Activated T-cell treated with anti-CD3 and anti-CD28 coated beads, Interleukin-2, amount 50 U/mL, for 1 hour (primary cell): Measurements from ENCODE around the gene CDR2.
"Not testable (repeated sequence)": the region's sequence is repeated elsewhere in the genome, so short reads cannot be mapped to it uniquely, and the experiment has no call there.

Experiments
- DNase-seq: peaks from one replicate; pipeline ENCODE4 v3.0.0-alpha.2; 2020

Gene CDR2

DNA sequence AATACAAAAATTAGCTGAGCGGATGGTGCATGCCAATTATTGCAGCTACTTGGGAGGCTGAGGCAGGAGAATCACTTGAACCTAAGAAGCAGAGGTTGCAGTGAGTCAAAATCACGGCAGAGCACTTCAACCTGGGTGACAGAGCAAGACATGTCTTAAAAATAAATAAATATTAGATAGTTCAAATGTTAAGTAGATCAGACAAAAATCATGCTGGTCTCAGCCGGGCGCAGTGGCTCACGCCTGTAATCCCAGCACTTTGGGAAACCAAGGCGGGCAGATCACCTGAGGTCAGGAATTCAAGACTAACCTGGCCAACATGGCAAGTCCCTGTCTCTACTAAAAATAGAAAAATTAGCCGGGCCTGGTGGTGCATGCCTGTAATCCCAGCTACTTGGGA, 73.0 kb downstream of the CDR2 start:
- DNase-seq: not testable (repeated sequence)

DNA sequence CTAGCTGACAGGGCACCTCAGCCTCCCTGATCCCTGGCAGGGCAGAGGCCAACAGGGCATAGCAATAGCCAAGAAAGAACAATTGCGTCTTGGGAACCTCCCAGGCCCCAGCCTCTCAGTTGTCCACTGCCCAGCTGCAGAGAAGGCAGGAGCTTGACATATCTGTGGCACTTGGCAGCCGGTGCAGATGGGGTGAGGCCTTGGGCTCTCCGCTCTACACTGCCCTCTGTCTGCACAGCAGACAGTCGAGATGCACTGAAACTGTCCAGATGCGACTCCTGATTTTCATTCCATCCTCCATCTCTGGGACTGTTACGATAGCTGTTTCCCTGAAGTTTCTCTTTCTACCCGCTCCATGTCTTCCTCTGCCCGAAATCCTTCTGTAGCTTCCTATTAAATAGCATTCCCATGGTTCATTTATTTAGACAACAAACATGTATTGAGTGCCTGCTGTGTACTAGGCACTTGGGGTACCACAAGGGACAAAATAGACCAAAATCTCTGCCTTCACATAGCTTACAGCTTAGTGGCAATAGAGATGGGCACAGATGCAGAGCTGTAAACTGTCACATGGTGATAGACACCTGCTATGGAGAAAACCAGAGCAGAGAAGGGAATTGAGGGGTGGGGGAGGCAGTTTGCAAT, 73.9 kb downstream of the CDR2 start:
- peak; percentile 56 for DNase-seq

GRCh38 chr16:22299036-22299435, 75.4 kb downstream of the CDR2 start:
- DNase-seq: no peak

DNA sequence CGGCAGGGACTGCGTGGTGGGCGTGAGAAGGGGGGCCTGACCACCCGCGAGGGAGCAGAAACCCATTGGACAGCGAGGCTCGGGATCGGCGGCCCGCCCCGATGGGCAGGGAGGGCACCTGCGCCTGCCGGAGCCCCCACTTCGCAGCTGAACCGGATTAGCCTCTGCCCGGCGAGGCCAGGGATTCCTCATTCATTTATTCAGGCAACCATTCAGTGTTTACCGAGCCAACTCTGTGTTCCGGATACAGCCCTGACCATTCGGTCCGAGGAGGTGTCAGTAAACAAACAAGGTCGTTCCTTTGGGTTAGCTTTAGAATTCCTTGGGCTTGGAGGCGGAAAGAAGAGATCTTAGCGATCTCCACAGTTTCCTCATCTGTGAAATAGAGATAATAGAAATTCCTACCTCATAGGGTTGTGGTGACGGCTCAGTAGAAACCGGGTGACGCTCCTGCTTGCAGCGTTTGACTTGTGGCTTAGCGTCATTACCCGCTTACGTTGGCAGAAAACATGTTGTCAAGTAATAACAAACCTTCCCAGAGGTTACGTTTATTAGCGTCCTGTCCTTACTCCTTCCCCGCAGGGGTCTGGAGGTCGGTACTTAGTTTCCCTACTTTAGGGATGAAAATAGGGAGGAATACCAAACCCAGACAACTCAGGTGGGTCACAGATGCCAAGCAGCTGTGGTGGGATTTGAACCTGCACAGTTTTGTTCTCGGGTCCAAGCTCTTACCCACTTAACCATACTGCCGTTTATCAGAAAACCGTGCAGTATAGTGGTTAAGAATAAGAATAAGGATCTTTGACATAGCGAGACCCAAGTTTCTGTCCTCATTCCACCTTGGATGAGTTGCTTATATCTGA, 76.3 kb downstream of the CDR2 start:
- DNase-seq: peak; percentile 70

GRCh38 chr16:22297114-22297870, 77.1 kb downstream of the CDR2 start, which contains the start of gene POLR3E:
Gene POLR3E (plus strand): TSS chr16:22297409. CDS start chr16:22302969, 5,560 bp downstream.
- DNase-seq: peak; percentile 100

- DNase-seq: no peak
These were observed 78.0 kb downstream of the CDR2 start for GRCh38 chr16:22296225-22297113.
